ENCODE data around the gene OR2J2. TPM values are rescaled to one million over a fixed set of nuclear protein-coding genes. Genes with fewer than 3 reads are reported as not detected.
"Not testable (repeated sequence)": the region's sequence is repeated elsewhere in the genome, so short reads cannot be mapped to it uniquely, and the experiment has no call there.

OR2J2 gene
- total RNA-seq, 3 donors from 2014 or later (not counting 1 experiment from before 2014, with no cell fraction given): not detected

GRCh38 chr6:29201966-29202365 is 31.3 kb downstream of the OR2J2 start:
- TF ChIP-seq, protein P1, sequence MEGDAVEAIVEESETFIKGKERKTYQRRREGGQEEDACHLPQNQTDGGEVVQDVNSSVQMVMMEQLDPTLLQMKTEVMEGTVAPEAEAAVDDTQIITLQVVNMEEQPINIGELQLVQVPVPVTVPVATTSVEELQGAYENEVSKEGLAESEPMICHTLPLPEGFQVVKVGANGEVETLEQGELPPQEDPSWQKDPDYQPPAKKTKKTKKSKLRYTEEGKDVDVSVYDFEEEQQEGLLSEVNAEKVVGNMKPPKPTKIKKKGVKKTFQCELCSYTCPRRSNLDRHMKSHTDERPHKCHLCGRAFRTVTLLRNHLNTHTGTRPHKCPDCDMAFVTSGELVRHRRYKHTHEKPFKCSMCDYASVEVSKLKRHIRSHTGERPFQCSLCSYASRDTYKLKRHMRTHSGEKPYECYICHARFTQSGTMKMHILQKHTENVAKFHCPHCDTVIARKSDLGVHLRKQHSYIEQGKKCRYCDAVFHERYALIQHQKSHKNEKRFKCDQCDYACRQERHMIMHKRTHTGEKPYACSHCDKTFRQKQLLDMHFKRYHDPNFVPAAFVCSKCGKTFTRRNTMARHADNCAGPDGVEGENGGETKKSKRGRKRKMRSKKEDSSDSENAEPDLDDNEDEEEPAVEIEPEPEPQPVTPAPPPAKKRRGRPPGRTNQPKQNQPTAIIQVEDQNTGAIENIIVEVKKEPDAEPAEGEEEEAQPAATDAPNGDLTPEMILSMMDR (IDR thresholded peaks at IDR 0.05): no peak
- Histone ChIP-seq H3K4me1 (ENCODE audit: control insufficient read depth, insufficient read depth, low read length) (no peaks in the 10 kb centered on the region), H3K27me3 (ENCODE audit: control insufficient read depth, insufficient read depth, low read length) (no peaks in the 10 kb centered on the region), H3K36me3 (ENCODE audit: control insufficient read depth, insufficient read depth, low read length) (no peaks in the 10 kb centered on the region), H3K27ac (ENCODE audit: low read length) (no peak overlapping the region), H3K4me3 (ENCODE audit: low read length) (no peak overlapping the region), H3K9me3 (ENCODE audit: control insufficient read depth, insufficient read depth, low read length) (no peaks in the 10 kb centered on the region)
- 93% methylated on average over 3 of the region's 3 CpGs for WGBS (ENCODE audit: insufficient coverage)
- Mint-ChIP-seq H3K27me3 (ENCODE audit: low read depth in 2 of 2) (peaks cover 3 to 26% of the 10 kb centered on the region in 2 donors), H3K4me1 (no peaks in the 10 kb centered on the region), H3K9me3 (no peaks in the 10 kb centered on the region), H3K4me3 (no peak overlapping the region), H3K27ac (no peak overlapping the region), H3K36me3 (no peaks in the 10 kb centered on the region)
- DNase-seq (no peak), ATAC-seq (no peak)
- intact Hi-C loops (cut with micrococcal nuclease): no loop called here

DNA sequence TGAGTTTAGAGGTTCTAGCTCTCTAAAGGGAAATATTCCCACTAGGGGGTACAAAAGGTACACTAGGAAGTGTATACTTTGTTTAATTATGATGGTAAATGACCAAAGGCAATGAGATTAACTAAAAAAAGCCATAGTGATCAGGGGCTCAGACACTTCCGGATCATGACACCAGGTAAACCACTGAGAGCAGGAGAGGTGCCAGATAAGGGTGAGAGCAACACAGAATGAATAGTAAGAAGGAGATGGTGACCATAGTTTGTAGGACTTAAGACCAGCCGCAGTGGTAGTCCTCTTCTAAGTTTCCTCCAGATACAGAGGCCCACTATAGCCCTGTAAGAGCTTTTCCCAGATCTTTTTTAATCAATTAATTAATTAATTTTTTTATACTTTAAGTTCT is 40.8 kb downstream of the OR2J2 start:
- Mint-ChIP-seq H3K9me3 (no peaks in the 10 kb centered on the region), H3K4me1 (no peaks in the 10 kb centered on the region), H3K4me3 (no peak overlapping the region), H3K36me3 (no peaks in the 10 kb centered on the region), H3K27me3 (ENCODE audit: low read depth in 2 of 2) (peaks cover 7 to 15% of the 10 kb centered on the region in 2 donors), H3K27ac (no peak overlapping the region)
- H3K27me3 ChIP-seq (ENCODE audit: control insufficient read depth, insufficient read depth, low read length): no peaks in the 10 kb centered on the region
- DNase-seq (no peak), ATAC-seq (no peak)
- intact Hi-C loops (cut with micrococcal nuclease): no loop called here
- 88% methylated on average over 1 of the region's 2 CpGs for WGBS (ENCODE audit: insufficient coverage)
- no peaks in the 10 kb centered on the region for H3K9me3 ChIP-seq (ENCODE audit: control insufficient read depth, insufficient read depth, low read length)
- no peak overlapping the region for H3K4me3 ChIP-seq (ENCODE audit: low read length)
- no peak overlapping the region for H3K27ac ChIP-seq (ENCODE audit: low read length)
- TF ChIP-seq, protein P1 (IDR thresholded peaks at IDR 0.05): no peak
- no peaks in the 10 kb centered on the region for H3K4me1 ChIP-seq (ENCODE audit: control insufficient read depth, insufficient read depth, low read length)
- no peaks in the 10 kb centered on the region for H3K36me3 ChIP-seq (ENCODE audit: control insufficient read depth, insufficient read depth, low read length)

DNA sequence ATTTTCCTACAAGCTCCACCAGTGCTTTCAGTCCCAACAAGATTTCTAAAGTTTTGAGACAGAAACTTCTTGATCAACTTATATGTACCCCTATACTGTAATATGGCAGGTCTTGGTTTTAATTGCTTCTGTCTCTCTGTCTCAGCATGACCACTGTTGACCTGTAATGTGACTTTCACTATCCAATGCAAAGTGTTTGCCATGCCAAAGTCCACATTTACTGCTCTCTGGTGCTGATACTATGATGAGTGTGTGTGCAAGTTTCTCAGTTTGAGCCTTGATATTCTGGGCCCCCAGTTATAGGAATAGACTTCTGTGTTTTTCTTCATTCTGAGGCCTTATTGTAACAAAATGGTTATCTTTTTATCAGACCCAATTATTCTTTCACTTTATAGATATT is 45.8 kb downstream of the OR2J2 start:
- Mint-ChIP-seq H3K36me3 (no peaks in the 10 kb centered on the region), H3K9me3 (no peaks in the 10 kb centered on the region), H3K4me3 (no peak overlapping the region), H3K27ac (no peak overlapping the region), H3K4me1 (no peaks in the 10 kb centered on the region), H3K27me3 (ENCODE audit: low read depth in 2 of 2) (peaks cover 7 to 11% of the 10 kb centered on the region in 2 donors)
- no peak for ATAC-seq
- Histone ChIP-seq H3K27ac (ENCODE audit: low read length) (no peak overlapping the region), H3K4me1 (ENCODE audit: control insufficient read depth, insufficient read depth, low read length) (no peaks in the 10 kb centered on the region), H3K36me3 (ENCODE audit: control insufficient read depth, insufficient read depth, low read length) (no peaks in the 10 kb centered on the region), H3K9me3 (ENCODE audit: control insufficient read depth, insufficient read depth, low read length) (no peaks in the 10 kb centered on the region), H3K4me3 (ENCODE audit: low read length) (no peak overlapping the region), H3K27me3 (ENCODE audit: control insufficient read depth, insufficient read depth, low read length) (no peaks in the 10 kb centered on the region)
- TF ChIP-seq, protein P1 (IDR thresholded peaks at IDR 0.05): no peak
- no peak for DNase-seq
- intact Hi-C loops (cut with micrococcal nuclease): no loop called here

DNA sequence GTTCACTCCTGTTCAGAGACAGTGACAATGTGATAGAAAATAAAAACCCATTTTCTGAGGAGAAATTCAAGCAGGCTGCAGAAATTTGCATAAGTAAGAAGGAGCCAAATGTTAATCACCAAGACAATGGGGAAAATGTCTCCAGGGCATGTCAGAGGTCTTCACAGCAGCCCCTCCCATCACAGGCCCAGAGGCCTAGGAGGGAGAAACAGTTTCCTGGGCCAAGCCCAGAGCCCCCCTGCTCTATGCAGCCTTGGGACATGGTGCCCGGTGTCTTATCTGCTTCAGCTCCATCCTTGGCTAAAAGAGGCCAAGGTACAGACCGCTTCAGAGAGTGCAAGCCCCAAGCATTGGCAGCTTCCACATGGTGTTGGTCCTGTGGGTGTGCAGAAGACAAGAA is 46.5 kb downstream of the OR2J2 start:
- H3K4me3 ChIP-seq (ENCODE audit: low read length); H3K27me3 ChIP-seq (ENCODE audit: control insufficient read depth, insufficient read depth, low read length); intact Hi-C loops (cut with micrococcal nuclease); H3K9me3 ChIP-seq (ENCODE audit: control insufficient read depth, insufficient read depth, low read length); H3K4me1 Mint-ChIP-seq; ATAC-seq; DNase-seq; H3K27ac ChIP-seq (ENCODE audit: low read length); H3K4me1 ChIP-seq (ENCODE audit: control insufficient read depth, insufficient read depth, low read length); H3K36me3 Mint-ChIP-seq; H3K36me3 ChIP-seq (ENCODE audit: control insufficient read depth, insufficient read depth, low read length); H3K9me3 Mint-ChIP-seq; H3K4me3 Mint-ChIP-seq; H3K27ac Mint-ChIP-seq: not testable (repeated sequence)
- peaks cover 7 to 11% of the 10 kb centered on the region in 2 donors for H3K27me3 Mint-ChIP-seq (ENCODE audit: low read depth in 2 of 2)
- 60% methylated on average over 2 of the region's 2 CpGs for WGBS (ENCODE audit: insufficient coverage)

DNA sequence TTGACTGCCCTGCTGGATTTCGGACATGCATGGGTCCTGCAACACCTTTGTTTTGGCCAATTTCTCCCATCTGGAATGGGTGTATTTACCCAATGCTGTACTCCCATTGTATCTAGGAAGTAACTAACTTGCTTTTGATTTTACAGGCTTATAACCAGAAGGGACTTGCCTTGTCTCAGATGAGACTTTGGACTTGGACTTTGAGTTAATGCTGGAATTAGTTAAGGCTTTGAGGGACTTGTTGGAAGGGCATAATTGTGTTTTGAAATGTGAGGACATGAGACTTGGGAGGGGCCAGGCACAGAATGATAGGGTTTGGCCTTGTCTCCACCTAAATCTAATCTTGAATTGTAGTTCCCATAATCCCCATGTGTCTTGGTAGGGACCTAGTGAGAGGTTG is 47.3 kb downstream of the OR2J2 start:
- H3K4me1 Mint-ChIP-seq; H3K9me3 Mint-ChIP-seq; intact Hi-C loops (cut with micrococcal nuclease); H3K4me1 ChIP-seq (ENCODE audit: control insufficient read depth, insufficient read depth, low read length); H3K27me3 ChIP-seq (ENCODE audit: control insufficient read depth, insufficient read depth, low read length); H3K9me3 ChIP-seq (ENCODE audit: control insufficient read depth, insufficient read depth, low read length); H3K27ac Mint-ChIP-seq; H3K4me3 Mint-ChIP-seq; H3K36me3 ChIP-seq (ENCODE audit: control insufficient read depth, insufficient read depth, low read length); ATAC-seq; H3K27ac ChIP-seq (ENCODE audit: low read length); DNase-seq; H3K4me3 ChIP-seq (ENCODE audit: low read length); H3K36me3 Mint-ChIP-seq: not testable (repeated sequence)
- 68% methylated on average over 1 of the region's 1 CpG for WGBS (ENCODE audit: insufficient coverage)
- H3K27me3 Mint-ChIP-seq (ENCODE audit: low read depth in 2 of 2): peaks cover 2 to 11% of the 10 kb centered on the region in 2 donors

All from natural killer cell (primary cell).